NT2/D1 (cell line): ENCODE results near the gene KCNS1.

ENCODE experiments used
- YY1 ChIP-seq: IDR thresholded peaks from 2 replicates; pipeline ENCODE4 v1.6.1; 2011; ENCODE audit not compliant: insufficient read length, insufficient read depth
- ZNF274 ChIP-seq: IDR thresholded peaks from 2 replicates; pipeline ENCODE4 v1.6.1; 2011; ENCODE audit warnings: mild to moderate bottlenecking, low read depth, low read length

DNA sequence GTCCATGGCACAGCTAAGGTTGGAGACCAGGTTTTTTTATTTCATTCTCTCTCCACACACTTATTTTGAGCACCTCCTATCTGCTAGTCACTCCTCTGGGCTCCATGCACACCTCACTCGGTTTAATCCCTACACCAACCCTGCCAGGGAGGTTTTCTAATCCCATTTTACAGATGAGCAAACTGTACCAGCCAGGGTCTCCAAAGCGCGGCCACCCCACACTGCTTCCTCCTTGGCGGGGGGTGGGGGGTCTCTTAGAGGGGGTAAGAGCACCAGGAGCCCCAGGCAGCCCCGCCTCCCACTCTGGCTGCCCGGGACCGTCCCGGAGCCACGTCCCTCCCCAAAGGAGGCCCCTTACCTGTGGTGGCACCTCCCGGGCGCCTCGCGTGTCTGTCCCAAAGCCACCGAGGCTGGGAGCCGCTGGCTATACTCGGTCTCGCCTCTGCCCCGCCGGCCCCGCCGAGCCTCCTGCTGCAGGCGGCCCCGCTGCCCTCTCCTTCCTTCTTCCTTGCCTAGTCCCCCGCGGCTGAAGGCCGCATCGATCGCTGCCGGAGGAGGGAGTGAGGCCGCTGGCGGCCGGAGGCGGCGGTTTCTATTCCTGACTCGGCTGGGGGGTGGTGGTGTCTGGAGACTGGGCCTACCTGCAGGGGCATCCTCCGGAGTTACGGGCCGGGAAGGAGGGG is at the start of gene KCNS1:
- no peak for TF ChIP-seq ZNF274
- TF ChIP-seq YY1 = no peak
